ENCODE data around the gene RGP1. TPM values are rescaled to one million over a fixed set of nuclear protein-coding genes. Genes with fewer than 3 reads are reported as not detected.
A peak's percentile ranks its signal among the peaks of the same experiment; 100 is the strongest.

Gene RGP1
- total RNA-seq, 1 donor from 2014 or later, result 34.9 TPM

GRCh38 chr9:35798658-35799374, 49.7 kb downstream of the RGP1 start:
- no peaks in the 10 kb centered on the region for H3K9me3 Mint-ChIP-seq
- no peak for TF ChIP-seq CTCF (conservative IDR thresholded peaks at IDR 0.05)
- no peak overlapping the region for H3K4me3 Mint-ChIP-seq
- peaks cover 17% of the 10 kb centered on the region for H3K4me1 Mint-ChIP-seq
- no peak overlapping the region for H3K27ac Mint-ChIP-seq (ENCODE audit: unreplicated experiment)
- H3K36me3 Mint-ChIP-seq (ENCODE audit: low read depth), result peaks cover 3% of the 10 kb centered on the region
- no peaks in the 10 kb centered on the region for H3K27me3 Mint-ChIP-seq (ENCODE audit: low read depth)
- DNase-seq (ENCODE audit: low read depth, low spot score), result no peak

- no peak for DNase-seq (ENCODE audit: low read depth, low spot score)
Measured at GRCh38 chr9:35800530-35800929, 51.4 kb downstream of the RGP1 start.

DNA sequence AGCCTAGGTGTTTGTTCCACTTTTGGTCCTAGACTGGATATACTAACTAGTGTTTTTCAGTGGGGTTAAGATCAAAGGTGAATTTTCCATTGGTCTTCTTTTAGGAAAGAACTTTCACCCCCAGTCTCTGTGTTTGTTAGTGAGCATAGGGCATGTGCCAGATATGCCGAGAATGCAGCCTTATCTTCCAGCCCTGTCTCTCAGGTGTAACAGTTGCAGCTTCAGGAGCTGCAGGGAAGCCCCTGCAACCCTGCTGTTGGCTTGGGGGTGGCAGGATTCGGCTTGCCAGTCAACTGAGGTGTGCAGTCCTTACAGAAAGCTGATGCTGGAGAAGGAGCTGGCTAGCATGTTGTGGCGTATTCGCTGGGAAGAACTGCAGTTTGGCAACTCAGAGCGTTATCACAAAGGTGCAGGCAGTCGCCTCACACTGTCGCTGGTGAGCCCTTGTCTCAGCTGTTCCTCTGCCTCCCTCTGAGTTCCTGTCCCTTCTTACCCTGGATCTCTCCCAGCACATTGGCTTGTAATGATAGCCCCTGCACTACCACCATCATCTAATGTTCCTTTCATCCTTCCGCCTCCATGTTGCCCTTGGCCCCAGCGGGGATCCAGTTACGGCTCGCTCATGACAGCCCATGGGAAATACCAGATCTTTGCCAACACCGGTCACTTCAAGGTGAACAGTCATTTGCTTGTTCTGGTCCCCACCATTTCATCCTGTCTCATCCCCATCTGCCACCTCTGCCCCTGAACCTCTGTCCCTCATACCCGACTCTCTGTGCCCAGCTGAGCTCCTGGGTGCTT, 52.4 kb downstream of the RGP1 start:
- H3K27me3 Mint-ChIP-seq (ENCODE audit: low read depth), result no peaks in the 10 kb centered on the region
- no peak overlapping the region for H3K4me3 Mint-ChIP-seq
- DNase-seq (ENCODE audit: low read depth, low spot score), result no peak
- peak overlapping the region; percentile 74 for H3K27ac Mint-ChIP-seq (ENCODE audit: unreplicated experiment)
- H3K4me1 Mint-ChIP-seq, result peaks cover 4% of the 10 kb centered on the region
- H3K9me3 Mint-ChIP-seq, result no peaks in the 10 kb centered on the region
- no peak for TF ChIP-seq CTCF (conservative IDR thresholded peaks at IDR 0.05)
- peaks cover 3% of the 10 kb centered on the region for H3K36me3 Mint-ChIP-seq (ENCODE audit: low read depth)

More at GRCh38 chr9:35800530-35800929, 51.4 kb downstream of the RGP1 start:
- H3K27me3 Mint-ChIP-seq (ENCODE audit: low read depth), result no peaks in the 10 kb centered on the region
- H3K36me3 Mint-ChIP-seq (ENCODE audit: low read depth), result peaks cover 3% of the 10 kb centered on the region
- H3K4me3 Mint-ChIP-seq, result no peak overlapping the region
- TF ChIP-seq CTCF (conservative IDR thresholded peaks at IDR 0.05), result no peak
- H3K9me3 Mint-ChIP-seq, result no peaks in the 10 kb centered on the region
- peak overlapping the region; percentile 76 for H3K27ac Mint-ChIP-seq (ENCODE audit: unreplicated experiment)
- peaks cover 5% of the 10 kb centered on the region for H3K4me1 Mint-ChIP-seq

- Mint-ChIP-seq H3K36me3 (ENCODE audit: low read depth) (peaks cover 2% of the 10 kb centered on the region), H3K27me3 (ENCODE audit: low read depth) (no peaks in the 10 kb centered on the region), H3K9me3 (no peaks in the 10 kb centered on the region), H3K27ac (ENCODE audit: unreplicated experiment) (peak overlapping the region; percentile 27), H3K4me3 (no peak overlapping the region), H3K4me1 (no peaks in the 10 kb centered on the region)
- no peak for TF ChIP-seq CTCF (conservative IDR thresholded peaks at IDR 0.05)
- no peak for DNase-seq (ENCODE audit: low read depth, low spot score)
Measured at GRCh38 chr9:35806101-35806500, 57.0 kb downstream of the RGP1 start.

Small RNAs within 50 kb of the gene (microRNA-seq; reads per million reads assigned to microRNA genes)
- not detected for gene MIR6852
- 2.4 reads per million for gene MIR6853

Other genes with a start within 250 kb of the RGP1 start
- gene TESK1, start 144.0 kb upstream of the RGP1 start, total RNA-seq, result 42.7 and 47.6 TPM in 2 replicates
- 1.4 and 2.0 TPM in 2 replicates for gene CD72, start 130.9 kb upstream of the RGP1 start, total RNA-seq
- gene SIT1, start 98.4 kb upstream of the RGP1 start, total RNA-seq, result 0.33 TPM in 1 of 2 replicates, not detected in the other
- 14,026 and 17,379 TPM in 2 replicates for gene RMRP, start 91.3 kb upstream of the RGP1 start, total RNA-seq
- 15.4 and 17.2 TPM in 2 replicates for gene CCDC107, start 91.0 kb upstream of the RGP1 start, total RNA-seq
- gene ARHGEF39, start 84.1 kb upstream of the RGP1 start, total RNA-seq, result 27.2 and 28.0 TPM in 2 replicates
- gene CA9, start 75.4 kb upstream of the RGP1 start, total RNA-seq, result 0.45 and 0.63 TPM in 2 replicates
- gene TPM2, start 59.4 kb upstream of the RGP1 start, total RNA-seq, result 159 and 168 TPM in 2 replicates
- gene TLN1, start 17.1 kb upstream of the RGP1 start, total RNA-seq, result 123 and 141 TPM in 2 replicates
- gene CREB3, start 16.6 kb upstream of the RGP1 start, total RNA-seq, result 35.3 and 35.9 TPM in 2 replicates
- gene GBA2, start 59 bp upstream of the RGP1 start, total RNA-seq, result 84.9 and 95.9 TPM in 2 replicates
- not detected in 2 replicates for gene MSMP, start 5.0 kb downstream of the RGP1 start, total RNA-seq
- gene NPR2, start 42.3 kb downstream of the RGP1 start, total RNA-seq, result 26.9 and 27.6 TPM in 2 replicates
- gene SPAG8, start 63.0 kb downstream of the RGP1 start, total RNA-seq, result 1.4 TPM in 2 replicates
- gene HINT2, start 65.8 kb downstream of the RGP1 start, total RNA-seq, result 54.1 and 60.1 TPM in 2 replicates
- gene FAM221B, start 79.4 kb downstream of the RGP1 start, total RNA-seq, result 0.19 and 0.43 TPM in 2 replicates
- gene TMEM8B, start 79.9 kb downstream of the RGP1 start, total RNA-seq, result 23.9 and 26.5 TPM in 2 replicates
- not detected in 2 replicates for gene OR13J1, start 121.1 kb downstream of the RGP1 start, total RNA-seq
- not detected in 2 replicates for gene HRCT1, start 156.9 kb downstream of the RGP1 start, total RNA-seq
- not detected in 2 replicates for gene SPAAR, start 160.2 kb downstream of the RGP1 start, total RNA-seq
- not detected in 2 replicates for gene OR2S2, start 208.9 kb downstream of the RGP1 start, total RNA-seq